Colonic mucosa (tissue), 4 donors: ENCODE measurements around the gene PDSS1. TPM values are rescaled to one million over a fixed set of nuclear protein-coding genes. Genes with fewer than 3 reads are reported as not detected.

Experiments used
- DNase-seq: peaks from one replicate; pipeline ENCODE4 v3.0.0-alpha.2; 2020
- H3K27ac ChIP-seq: fragments of 200-600 bp; one replicate; pipeline ENCODE4 v1.8.0; 2021
- H3K27me3 ChIP-seq: fragments of 200-600 bp; one replicate; pipeline ENCODE4 v1.8.0; 2021
- H3K36me3 ChIP-seq: fragments of 200-600 bp; one replicate; pipeline ENCODE4 v1.8.0; 2021
- H3K4me1 ChIP-seq: fragments of 200-600 bp; one replicate; pipeline ENCODE4 v1.8.0; 2021; ENCODE audit warnings: mild to moderate bottlenecking
- H3K4me3 ChIP-seq: fragments of 200-600 bp; one replicate; pipeline ENCODE4 v1.8.0; 2021
- H3K9ac ChIP-seq, 2 donors: one replicate each; pipeline ENCODE4 v1.7.0; 2013; ENCODE audit warnings: control low read depth in 2 of 2, low read depth in 2 of 2, low read length in 2 of 2
- H3K9me3 ChIP-seq: fragments of 200-600 bp; one replicate; pipeline ENCODE4 v1.8.0; 2021
- CTCF ChIP-seq: fragments of 200-600 bp; IDR thresholded peaks from one replicate; pipeline ENCODE4 v1.8.0; 2022; ENCODE audit warnings: antibody characterized with exemption, mild to moderate bottlenecking
- intact Hi-C: fragments of 100-400 bp; cut with DNase I; formaldehyde crosslinking; loops from one replicate; pipeline ENCODE4 v1.14.1; 2022
- total RNA-seq, 2 donors: library from RNA; stranded (reverse); fragmentation: NEBNext Ultra II Directional in 1 of 2; extraction: Animal tissue kit (Norgen Biotek cat#: 25700) in 1 of 2; gene quantifications; one replicate each; pipeline ENCODE4 v1.2.1, GENCODE V29; 2021
- donor health status: healthy.
- donor health status: DM: no; HTN: no; CAD: no.
- donor health status: DM: no; HTN: no; CAD: no.

The PDSS1 gene
- total RNA-seq, 2 donors from 2014 or later, result 20.6 to 35.5 TPM

- no peak overlapping the region for H3K27ac ChIP-seq
- H3K4me3 ChIP-seq, result no peak overlapping the region
- no peaks in the 10 kb centered on the region for H3K4me1 ChIP-seq
- intact Hi-C loops, result loop anchor here (10.0 kb wide), 1 partner anchor 373 kb away; no protein-coding TSS in a partner anchor
- no peak for TF ChIP-seq CTCF
- no peaks in the 10 kb centered on the region for H3K27me3 ChIP-seq
- H3K36me3 ChIP-seq, result no peaks in the 10 kb centered on the region
- H3K9me3 ChIP-seq, result no peaks in the 10 kb centered on the region
- H3K9ac ChIP-seq, result no peak overlapping the region
- DNase-seq, result no peak
Observed at GRCh38 chr10:26741368-26741767, 43.9 kb downstream of the PDSS1 start.

GRCh38 chr10:26743091-26743490, 45.6 kb downstream of the PDSS1 start:
- H3K4me1 ChIP-seq, result no peaks in the 10 kb centered on the region
- intact Hi-C loops, result loop anchor here (10.0 kb wide), 1 partner anchor 372 kb away; no protein-coding TSS in a partner anchor
- TF ChIP-seq CTCF, result no peak
- H3K9me3 ChIP-seq, result no peaks in the 10 kb centered on the region
- DNase-seq, result no peak
- H3K27ac ChIP-seq, result no peak overlapping the region
- H3K36me3 ChIP-seq, result no peaks in the 10 kb centered on the region
- no peak overlapping the region for H3K4me3 ChIP-seq
- H3K27me3 ChIP-seq, result no peaks in the 10 kb centered on the region
- no peak overlapping the region for H3K9ac ChIP-seq

GRCh38 chr10:26743841-26744240, 46.3 kb downstream of the PDSS1 start:
- no peak overlapping the region for H3K9ac ChIP-seq
- TF ChIP-seq CTCF, result no peak
- no peaks in the 10 kb centered on the region for H3K4me1 ChIP-seq
- no peaks in the 10 kb centered on the region for H3K36me3 ChIP-seq
- no peak for DNase-seq
- intact Hi-C loops, result loop anchor here (10.0 kb wide), 1 partner anchor 371 kb away; no protein-coding TSS in a partner anchor
- H3K4me3 ChIP-seq, result no peak overlapping the region
- no peaks in the 10 kb centered on the region for H3K27me3 ChIP-seq
- H3K9me3 ChIP-seq, result no peaks in the 10 kb centered on the region
- H3K27ac ChIP-seq, result no peak overlapping the region

GRCh38 chr10:26746061-26746460, 48.6 kb downstream of the PDSS1 start:
- Histone ChIP-seq H3K27me3 (no peaks in the 10 kb centered on the region), H3K9ac (no peak overlapping the region), H3K36me3 (no peaks in the 10 kb centered on the region), H3K4me3 (no peak overlapping the region), H3K9me3 (no peaks in the 10 kb centered on the region), H3K27ac (no peak overlapping the region), H3K4me1 (no peaks in the 10 kb centered on the region)
- intact Hi-C loops, result loop anchor here (10.0 kb wide), 1 partner anchor 369 kb away; no protein-coding TSS in a partner anchor
- DNase-seq, result no peak
- no peak for TF ChIP-seq CTCF

GRCh38 chr10:26755443-26755903, 58.0 kb downstream of the PDSS1 start:
- no peaks in the 10 kb centered on the region for H3K27me3 ChIP-seq
- H3K4me1 ChIP-seq, result no peaks in the 10 kb centered on the region
- H3K36me3 ChIP-seq, result no peaks in the 10 kb centered on the region
- no peak overlapping the region for H3K4me3 ChIP-seq
- no peak for DNase-seq
- H3K27ac ChIP-seq, result no peak overlapping the region
- H3K9me3 ChIP-seq, result no peaks in the 10 kb centered on the region
- intact Hi-C loops, result no loop called here
- H3K9ac ChIP-seq, result no peak overlapping the region
- no peak for TF ChIP-seq CTCF
